ENCODE measurements around the gene PNMA8C.

Gene PNMA8C

DNA sequence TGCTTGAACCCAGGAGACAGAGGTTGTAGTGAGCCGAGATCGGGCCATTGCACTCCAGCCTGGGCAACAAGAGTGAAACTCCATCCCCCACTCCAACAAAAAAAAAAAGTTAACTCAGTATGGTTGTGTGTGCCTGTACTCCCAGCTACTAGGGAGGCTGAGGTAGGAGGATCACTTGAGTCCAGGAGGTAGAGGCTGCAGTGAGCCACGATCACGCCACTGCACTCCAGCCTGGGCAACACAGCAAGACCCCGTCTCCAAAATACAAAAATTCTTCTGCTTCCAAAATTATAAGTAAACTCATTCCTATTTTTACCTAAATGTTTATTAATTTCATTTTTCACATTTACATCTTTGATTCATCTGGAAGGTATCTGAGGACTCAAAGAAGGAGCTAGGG, 28.2 kb upstream of the PNMA8C start:
- ChIA-PET POLR2A (no interaction called here), CTCF (no interaction called here)
- TF ChIP-seq LEF1 (IDR thresholded peaks at IDR 0.05; ENCODE audit: borderline replicate concordance) (no peak), TARDBP (IDR thresholded peaks at IDR 0.05) (no peak), ELF4 (IDR thresholded peaks at IDR 0.05) (no peak), SUZ12 (IDR thresholded peaks at IDR 0.05) (no peak), FOXK2 (IDR thresholded peaks at IDR 0.05) (no peak), FOXM1 (IDR thresholded peaks at IDR 0.05; ENCODE audit: borderline replicate concordance) (no peak), CTBP1 (IDR thresholded peaks at IDR 0.05; ENCODE audit: borderline replicate concordance) (no peak), NFRKB (IDR thresholded peaks at IDR 0.05) (no peak), FOXA1 (IDR thresholded peaks at IDR 0.05) (no peak), ARNT (IDR thresholded peaks at IDR 0.05) (no peak), ZNF384 (IDR thresholded peaks at IDR 0.05) (no peak), L3MBTL2 (conservative IDR thresholded peaks at IDR 0.05) (no peak), BHLHE40 (IDR thresholded peaks at IDR 0.05; ENCODE audit: borderline replicate concordance) (no peak), HDGF (IDR thresholded peaks at IDR 0.05; ENCODE audit: borderline replicate concordance) (no peak), SP1 (IDR thresholded peaks at IDR 0.05) (no peak)
- TF ChIP-seq, protein P1, sequence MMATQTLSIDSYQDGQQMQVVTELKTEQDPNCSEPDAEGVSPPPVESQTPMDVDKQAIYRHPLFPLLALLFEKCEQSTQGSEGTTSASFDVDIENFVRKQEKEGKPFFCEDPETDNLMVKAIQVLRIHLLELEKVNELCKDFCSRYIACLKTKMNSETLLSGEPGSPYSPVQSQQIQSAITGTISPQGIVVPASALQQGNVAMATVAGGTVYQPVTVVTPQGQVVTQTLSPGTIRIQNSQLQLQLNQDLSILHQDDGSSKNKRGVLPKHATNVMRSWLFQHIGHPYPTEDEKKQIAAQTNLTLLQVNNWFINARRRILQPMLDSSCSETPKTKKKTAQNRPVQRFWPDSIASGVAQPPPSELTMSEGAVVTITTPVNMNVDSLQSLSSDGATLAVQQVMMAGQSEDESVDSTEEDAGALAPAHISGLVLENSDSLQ (IDR thresholded peaks at IDR 0.05) = no peak
- DNase-seq (ENCODE audit: extremely low spot score) = no peak

DNA sequence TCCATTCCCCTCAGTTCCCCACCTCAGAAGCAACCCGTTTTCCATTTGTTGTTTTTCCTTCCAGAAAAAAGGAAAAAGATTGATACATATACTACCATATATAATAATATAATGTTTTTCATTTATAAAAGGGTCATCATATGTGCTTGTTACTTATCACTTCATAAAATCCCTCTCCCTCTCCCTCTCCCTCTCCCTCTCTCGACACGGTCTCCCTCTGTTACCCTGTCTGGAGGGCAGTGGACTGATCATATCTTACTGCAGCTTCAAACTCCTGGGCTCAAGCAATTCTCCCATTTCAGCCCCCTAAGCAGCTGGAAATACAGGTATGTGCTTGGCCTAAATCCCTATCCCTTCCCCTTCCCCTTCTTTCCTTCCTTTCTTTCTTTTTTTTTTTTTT, 25.5 kb upstream of the PNMA8C start:
- CTCF ChIA-PET = interaction anchor here (0.6 kb wide), 1 partner anchor 10 kb away, joined by 3 read pairs; no protein-coding TSS in a partner anchor
- no peak for DNase-seq (ENCODE audit: extremely low spot score)
- POLR2A ChIA-PET = interaction anchor here (0.9 kb wide), 1 partner anchor 41 kb away, joined by 3 read pairs; the partner anchor contains the start of gene CCDC8
- TF ChIP-seq, protein P1 (IDR thresholded peaks at IDR 0.05) = no peak
- no peak for TF ChIP-seq HDGF (IDR thresholded peaks at IDR 0.05; ENCODE audit: borderline replicate concordance)
- TF ChIP-seq ARNT (IDR thresholded peaks at IDR 0.05) = no peak
- no peak for TF ChIP-seq L3MBTL2 (conservative IDR thresholded peaks at IDR 0.05)
- TF ChIP-seq TARDBP (IDR thresholded peaks at IDR 0.05) = no peak
- no peak for TF ChIP-seq SUZ12 (IDR thresholded peaks at IDR 0.05)
- TF ChIP-seq FOXM1 (IDR thresholded peaks at IDR 0.05; ENCODE audit: borderline replicate concordance) = no peak
- TF ChIP-seq ELF4 (IDR thresholded peaks at IDR 0.05) = no peak
- TF ChIP-seq ZNF384 (IDR thresholded peaks at IDR 0.05) = no peak
- no peak for TF ChIP-seq BHLHE40 (IDR thresholded peaks at IDR 0.05; ENCODE audit: borderline replicate concordance)
- TF ChIP-seq FOXK2 (IDR thresholded peaks at IDR 0.05) = no peak
- no peak for TF ChIP-seq FOXA1 (IDR thresholded peaks at IDR 0.05)

DNA sequence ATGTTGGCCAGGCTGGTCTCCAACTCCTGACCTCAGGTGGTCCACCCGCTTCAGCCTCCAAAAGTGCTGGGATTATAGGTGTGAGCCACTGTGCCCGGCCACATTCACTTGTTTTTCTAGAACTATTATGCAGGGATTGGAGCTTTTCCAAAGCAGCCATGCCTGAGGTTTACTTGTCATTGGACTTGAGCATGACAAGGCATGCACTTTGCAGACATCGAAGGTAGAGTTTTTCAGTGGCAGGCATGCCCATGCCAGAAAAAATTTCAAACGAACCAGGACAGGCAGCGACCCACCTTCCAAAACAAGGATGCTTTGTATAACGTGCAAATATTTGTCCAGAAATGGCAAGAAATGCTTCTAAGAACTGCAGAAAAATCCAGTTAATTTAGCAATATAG, 24.9 kb upstream of the PNMA8C start:
- CTCF ChIA-PET = interaction anchor here (0.6 kb wide), 1 partner anchor 9 kb away, joined by 3 read pairs; no protein-coding TSS in a partner anchor
- DNase-seq (ENCODE audit: extremely low spot score) = no peak

DNA sequence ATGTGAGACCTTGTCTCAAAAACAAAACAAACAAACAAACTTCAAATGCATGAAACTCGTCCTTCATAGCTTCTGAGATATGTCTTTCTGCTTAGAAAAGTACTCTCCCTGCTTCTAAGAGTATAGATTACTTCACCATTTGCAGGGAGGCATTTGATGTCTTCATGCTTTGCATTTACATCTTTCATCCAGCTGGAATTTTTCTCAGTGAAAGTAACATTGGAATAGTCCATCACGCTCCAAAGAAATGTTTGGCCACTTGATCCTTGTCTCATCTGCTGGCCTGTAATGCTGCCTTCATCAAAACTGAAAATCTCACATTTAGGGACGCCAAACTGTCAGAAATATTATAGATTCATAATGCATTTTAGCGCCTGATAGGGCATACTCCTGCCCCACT, 23.4 kb upstream of the PNMA8C start:
- no peak for DNase-seq (ENCODE audit: extremely low spot score)
- ChIA-PET POLR2A (no interaction called here), CTCF (no interaction called here)
- no peak for TF ChIP-seq TARDBP (IDR thresholded peaks at IDR 0.05)
- TF ChIP-seq BHLHE40 (IDR thresholded peaks at IDR 0.05; ENCODE audit: borderline replicate concordance) = no peak
- TF ChIP-seq L3MBTL2 (conservative IDR thresholded peaks at IDR 0.05) = no peak
- no peak for TF ChIP-seq FOXA1 (IDR thresholded peaks at IDR 0.05)
- no peak for TF ChIP-seq LEF1 (IDR thresholded peaks at IDR 0.05; ENCODE audit: borderline replicate concordance)
- TF ChIP-seq CTBP1 (IDR thresholded peaks at IDR 0.05; ENCODE audit: borderline replicate concordance) = no peak
- TF ChIP-seq FOXM1 (IDR thresholded peaks at IDR 0.05; ENCODE audit: borderline replicate concordance) = no peak
- TF ChIP-seq, protein P1 (IDR thresholded peaks at IDR 0.05) = no peak
- no peak for TF ChIP-seq ELF4 (IDR thresholded peaks at IDR 0.05)
- TF ChIP-seq NFRKB (IDR thresholded peaks at IDR 0.05) = no peak
- no peak for TF ChIP-seq SUZ12 (IDR thresholded peaks at IDR 0.05)
- TF ChIP-seq HDGF (IDR thresholded peaks at IDR 0.05; ENCODE audit: borderline replicate concordance) = no peak
- no peak for TF ChIP-seq SP1 (IDR thresholded peaks at IDR 0.05)
- no peak for TF ChIP-seq ZNF384 (IDR thresholded peaks at IDR 0.05)
- TF ChIP-seq ARNT (IDR thresholded peaks at IDR 0.05) = no peak
- no peak for TF ChIP-seq FOXK2 (IDR thresholded peaks at IDR 0.05)

More for the DNA sequence above, 24.9 kb upstream of the PNMA8C start:
- TF ChIP-seq SUZ12 (IDR thresholded peaks at IDR 0.05) = no peak
- no peak for TF ChIP-seq FOXK2 (IDR thresholded peaks at IDR 0.05)
- no peak for TF ChIP-seq ELF4 (IDR thresholded peaks at IDR 0.05)
- TF ChIP-seq FOXA1 (IDR thresholded peaks at IDR 0.05) = no peak
- TF ChIP-seq ARNT (IDR thresholded peaks at IDR 0.05) = no peak
- TF ChIP-seq LEF1 (IDR thresholded peaks at IDR 0.05; ENCODE audit: borderline replicate concordance) = no peak
- no peak for TF ChIP-seq L3MBTL2 (conservative IDR thresholded peaks at IDR 0.05)
- TF ChIP-seq FOXM1 (IDR thresholded peaks at IDR 0.05; ENCODE audit: borderline replicate concordance) = no peak
- TF ChIP-seq HDGF (IDR thresholded peaks at IDR 0.05; ENCODE audit: borderline replicate concordance) = no peak
- TF ChIP-seq BHLHE40 (IDR thresholded peaks at IDR 0.05; ENCODE audit: borderline replicate concordance) = no peak
- no peak for TF ChIP-seq ZNF384 (IDR thresholded peaks at IDR 0.05)
- no peak for TF ChIP-seq CTBP1 (IDR thresholded peaks at IDR 0.05; ENCODE audit: borderline replicate concordance)
- TF ChIP-seq, protein P1 (IDR thresholded peaks at IDR 0.05) = no peak
- no peak for TF ChIP-seq SP1 (IDR thresholded peaks at IDR 0.05)
- no peak for TF ChIP-seq NFRKB (IDR thresholded peaks at IDR 0.05)
- no peak for TF ChIP-seq TARDBP (IDR thresholded peaks at IDR 0.05)
- POLR2A ChIA-PET = interaction anchor here (0.9 kb wide), 1 partner anchor 40 kb away, joined by 3 read pairs; the partner anchor contains the start of gene CCDC8

DNA sequence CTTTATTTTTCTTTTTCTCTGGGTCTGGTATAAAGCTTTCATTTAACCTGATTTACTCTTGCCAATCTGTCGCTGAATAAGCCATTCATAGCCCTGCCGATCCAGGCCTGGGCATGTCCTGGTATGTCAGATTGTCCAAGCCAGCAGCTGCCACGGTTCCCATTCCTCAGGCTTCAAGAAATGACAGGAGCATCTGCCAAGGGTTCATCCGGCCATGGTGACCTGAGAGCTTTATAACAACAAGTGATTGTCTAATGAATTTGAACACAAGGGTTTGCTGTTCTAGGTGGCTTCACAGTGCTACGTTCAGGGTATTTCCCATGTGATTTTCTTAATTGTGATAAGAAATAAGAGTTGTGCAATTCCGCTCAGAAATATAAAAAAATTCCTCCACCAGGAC, 22.6 kb upstream of the PNMA8C start:
- no peak for DNase-seq (ENCODE audit: extremely low spot score)
- POLR2A ChIA-PET = no interaction called here
- TF ChIP-seq TARDBP (IDR thresholded peaks at IDR 0.05) (no peak), HDGF (IDR thresholded peaks at IDR 0.05; ENCODE audit: borderline replicate concordance) (no peak), BHLHE40 (IDR thresholded peaks at IDR 0.05; ENCODE audit: borderline replicate concordance) (no peak), FOXA1 (IDR thresholded peaks at IDR 0.05) (no peak), FOXK2 (IDR thresholded peaks at IDR 0.05) (no peak), FOXM1 (IDR thresholded peaks at IDR 0.05; ENCODE audit: borderline replicate concordance) (no peak), ARNT (IDR thresholded peaks at IDR 0.05) (no peak)

More for the DNA sequence above, 22.6 kb upstream of the PNMA8C start:
- CTCF ChIA-PET = interaction anchor here (0.6 kb wide), 1 partner anchor 51 kb away, joined by 3 read pairs; no protein-coding TSS in a partner anchor

All from HEK293T (cell line).